Measurements from ENCODE around the gene TMEM167B.
"Not testable (repeated sequence)": the region's sequence is repeated elsewhere in the genome, so short reads cannot be mapped to it uniquely, and the experiment has no call there.

Gene TMEM167B

GRCh38 chr1:109136766-109137165, 46.2 kb downstream of the TMEM167B start:
- no peak overlapping the region for H3K4me3 ChIP-seq (ENCODE audit: low read depth, low read length)
- ChIA-PET POLR2A (no interaction called here), CTCF (interaction anchor here (1.8 kb wide), 1 partner anchor 21 kb away, joined by 4 read pairs; no protein-coding TSS in a partner anchor)
- DNase-seq (ENCODE audit: low read depth, low spot score) = no peak
- no peak for TF ChIP-seq CTCF (IDR thresholded peaks at IDR 0.05; ENCODE audit: insufficient read depth, low read length, missing control alignments)

- no peak for TF ChIP-seq CTCF (IDR thresholded peaks at IDR 0.05; ENCODE audit: insufficient read depth, low read length, missing control alignments)
- POLR2A ChIA-PET = no interaction called here
- no peak for DNase-seq (ENCODE audit: low read depth, low spot score)
- no peak overlapping the region for H3K4me3 ChIP-seq (ENCODE audit: low read depth, low read length)
- CTCF ChIA-PET = interaction anchor here (1.5 kb wide), 1 partner anchor 26 kb away, joined by 4 read pairs; a partner anchor contains a TSS
Measured at GRCh38 chr1:109137958-109138357, 47.4 kb downstream of the TMEM167B start.

- ChIA-PET POLR2A (no interaction called here), CTCF (interaction anchor here (1.0 to 2.2 kb wide), 3 partner anchors 8 to 101 kb away, joined by 3 to 5 read pairs (median 4); a partner anchor contains a TSS)
- H3K4me3 ChIP-seq (ENCODE audit: low read depth, low read length) = no peak overlapping the region
- TF ChIP-seq CTCF (IDR thresholded peaks at IDR 0.05; ENCODE audit: insufficient read depth, low read length, missing control alignments) = no peak
- DNase-seq (ENCODE audit: low read depth, low spot score) = no peak
Measured at GRCh38 chr1:109138358-109138757, 47.8 kb downstream of the TMEM167B start.

GRCh38 chr1:109140392-109140791, 49.8 kb downstream of the TMEM167B start:
- ChIA-PET CTCF (interaction anchor here (0.7 to 2.2 kb wide), 4 partner anchors 10 to 27 kb away, joined by 3 to 5 read pairs (median 4); a partner anchor contains a TSS), POLR2A (no interaction called here)
- DNase-seq (ENCODE audit: low read depth, low spot score) = no peak
- no peak overlapping the region for H3K4me3 ChIP-seq (ENCODE audit: low read depth, low read length)
- no peak for TF ChIP-seq CTCF (IDR thresholded peaks at IDR 0.05; ENCODE audit: insufficient read depth, low read length, missing control alignments)

- DNase-seq (ENCODE audit: low read depth, low spot score) = no peak
- TF ChIP-seq CTCF (IDR thresholded peaks at IDR 0.05; ENCODE audit: insufficient read depth, low read length, missing control alignments) = no peak
- no peak overlapping the region for H3K4me3 ChIP-seq (ENCODE audit: low read depth, low read length)
- ChIA-PET CTCF (interaction anchor here (0.6 to 1.7 kb wide), 6 partner anchors 12 to 52 kb away, joined by 3 to 4 read pairs (median 3); no protein-coding TSS in a partner anchor), POLR2A (no interaction called here)
Measured at GRCh38 chr1:109142260-109142659, 51.7 kb downstream of the TMEM167B start.

- CTCF ChIA-PET = interaction anchor here (1.3 to 1.7 kb wide), 3 partner anchors 12 to 30 kb away, joined by 3 to 4 read pairs (median 3); no protein-coding TSS in a partner anchor
- POLR2A ChIA-PET; DNase-seq (ENCODE audit: low read depth, low spot score); H3K4me3 ChIP-seq (ENCODE audit: low read depth, low read length): not testable (repeated sequence)
Measured at GRCh38 chr1:109142725-109143124, 52.2 kb downstream of the TMEM167B start.

All from AG04449 (cell line).